Ishikawa (cell line): Measurements from ENCODE around the gene NFATC1.

Experiments used
- CEBPB ChIP-seq: IDR thresholded peaks from 2 replicates; pipeline ENCODE4 v1.6.1; 2012
- CREB1 ChIP-seq: IDR thresholded peaks from 2 replicates; pipeline ENCODE4 v1.6.1; 2012; ENCODE audit warnings: low read depth
- EGR1 ChIP-seq: IDR thresholded peaks from 2 replicates; pipeline ENCODE4 v1.6.1; 2012
- EP300 ChIP-seq: IDR thresholded peaks from 2 replicates; pipeline ENCODE4 v1.6.1; 2012; ENCODE audit warnings: borderline replicate concordance
- FOXM1 ChIP-seq: IDR thresholded peaks from 2 replicates; pipeline ENCODE4 v1.6.1; 2012; ENCODE audit warnings: low read depth, borderline replicate concordance
- MAX ChIP-seq: IDR thresholded peaks from 2 replicates; pipeline ENCODE4 v1.6.1; 2012
- NFIC ChIP-seq: IDR thresholded peaks from 2 replicates; pipeline ENCODE4 v1.6.1; 2012
- RAD21 ChIP-seq: IDR thresholded peaks from 2 replicates; pipeline ENCODE4 v1.6.1; 2012; ENCODE audit warnings: low read depth
- REST ChIP-seq: IDR thresholded peaks from 2 replicates; pipeline ENCODE4 v1.6.1; 2012; ENCODE audit warnings: low read depth, mild to moderate bottlenecking
- TAF1 ChIP-seq: IDR thresholded peaks from 2 replicates; pipeline ENCODE4 v1.6.1; 2012; ENCODE audit warnings: low read depth, mild to moderate bottlenecking
- TCF12 ChIP-seq: IDR thresholded peaks from 2 replicates; pipeline ENCODE4 v1.6.1; 2012; ENCODE audit warnings: low read depth
- TEAD4 ChIP-seq: IDR thresholded peaks from 2 replicates; pipeline ENCODE4 v1.6.1; 2012
- USF1 ChIP-seq: IDR thresholded peaks from 2 replicates; pipeline ENCODE4 v1.6.1; 2012
- YY1 ChIP-seq: IDR thresholded peaks from 2 replicates; pipeline ENCODE4 v1.6.1; 2012; ENCODE audit warnings: low read depth
- ZBTB7A ChIP-seq: IDR thresholded peaks from 2 replicates; pipeline ENCODE4 v1.6.1; 2012; ENCODE audit warnings: low read depth

The NFATC1 gene

GRCh38 chr18:79458917-79459803 is 63.4 kb downstream of the NFATC1 start:
- TF ChIP-seq RAD21 (no peak), YY1 (no peak), EP300 (no peak), EGR1 (no peak), FOXM1 (no peak), TCF12 (no peak), NFIC (no peak), ZBTB7A (no peak), CREB1 (no peak), CEBPB (no peak), REST (no peak), MAX (no peak), USF1 (no peak), TEAD4 (no peak), TAF1 (no peak)

- TF ChIP-seq CREB1, result no peak
These were observed 64.3 kb downstream of the NFATC1 start for GRCh38 chr18:79459946-79460480.

- no peak for TF ChIP-seq ZBTB7A
- no peak for TF ChIP-seq MAX
- TF ChIP-seq CEBPB, result no peak
- TF ChIP-seq USF1, result no peak
- TF ChIP-seq TCF12, result no peak
- no peak for TF ChIP-seq EP300
- TF ChIP-seq EGR1, result no peak
- TF ChIP-seq TEAD4, result no peak
- no peak for TF ChIP-seq REST
- no peak for TF ChIP-seq FOXM1
These were observed 65.0 kb downstream of the NFATC1 start for GRCh38 chr18:79460481-79461300.

GRCh38 chr18:79461627-79462026 is 65.9 kb downstream of the NFATC1 start:
- TF ChIP-seq EP300 (no peak), REST (no peak), CREB1 (no peak), TCF12 (no peak), FOXM1 (no peak), NFIC (no peak), TAF1 (no peak), ZBTB7A (no peak), TEAD4 (no peak)
